ENCODE results near the gene MRPL38.

The MRPL38 gene

GRCh38 chr17:75931062-75931461 is 26.4 kb upstream of the MRPL38 start:
- Histone ChIP-seq H3K27ac (no peak overlapping the region), H3K36me3 (peaks cover 6% of the 10 kb centered on the region)

GRCh38 chr17:75927286-75927922 is 22.7 kb upstream of the MRPL38 start:
- Histone ChIP-seq H3K27me3 (ENCODE audit: insufficient read depth, low read depth, severe bottlenecking) (no peaks in the 10 kb centered on the region), H3K27ac (no peak overlapping the region), H3K9me3 (ENCODE audit: severe bottlenecking) (no peaks in the 10 kb centered on the region), H3K4me3 (ENCODE audit: low read depth, low read length) (no peak overlapping the region), H3K36me3 (peaks cover 23% of the 10 kb centered on the region)
- peak; percentile 80 for DNase-seq
- TF ChIP-seq, protein P1, sequence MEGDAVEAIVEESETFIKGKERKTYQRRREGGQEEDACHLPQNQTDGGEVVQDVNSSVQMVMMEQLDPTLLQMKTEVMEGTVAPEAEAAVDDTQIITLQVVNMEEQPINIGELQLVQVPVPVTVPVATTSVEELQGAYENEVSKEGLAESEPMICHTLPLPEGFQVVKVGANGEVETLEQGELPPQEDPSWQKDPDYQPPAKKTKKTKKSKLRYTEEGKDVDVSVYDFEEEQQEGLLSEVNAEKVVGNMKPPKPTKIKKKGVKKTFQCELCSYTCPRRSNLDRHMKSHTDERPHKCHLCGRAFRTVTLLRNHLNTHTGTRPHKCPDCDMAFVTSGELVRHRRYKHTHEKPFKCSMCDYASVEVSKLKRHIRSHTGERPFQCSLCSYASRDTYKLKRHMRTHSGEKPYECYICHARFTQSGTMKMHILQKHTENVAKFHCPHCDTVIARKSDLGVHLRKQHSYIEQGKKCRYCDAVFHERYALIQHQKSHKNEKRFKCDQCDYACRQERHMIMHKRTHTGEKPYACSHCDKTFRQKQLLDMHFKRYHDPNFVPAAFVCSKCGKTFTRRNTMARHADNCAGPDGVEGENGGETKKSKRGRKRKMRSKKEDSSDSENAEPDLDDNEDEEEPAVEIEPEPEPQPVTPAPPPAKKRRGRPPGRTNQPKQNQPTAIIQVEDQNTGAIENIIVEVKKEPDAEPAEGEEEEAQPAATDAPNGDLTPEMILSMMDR (IDR thresholded peaks at IDR 0.05; ENCODE audit: low read depth, low read length): peak; percentile 84

More at GRCh38 chr17:75931062-75931461, 26.4 kb upstream of the MRPL38 start:
- TF ChIP-seq, protein P1 (IDR thresholded peaks at IDR 0.05; ENCODE audit: low read depth, low read length): no peak
- no peaks in the 10 kb centered on the region for H3K27me3 ChIP-seq (ENCODE audit: insufficient read depth, low read depth, severe bottlenecking)
- no peaks in the 10 kb centered on the region for H3K9me3 ChIP-seq (ENCODE audit: severe bottlenecking)
- no peak for DNase-seq
- no peak overlapping the region for H3K4me3 ChIP-seq (ENCODE audit: low read depth, low read length)

GRCh38 chr17:75926456-75926855 is 21.8 kb upstream of the MRPL38 start:
- H3K27me3 ChIP-seq (ENCODE audit: insufficient read depth, low read depth, severe bottlenecking): no peaks in the 10 kb centered on the region
- H3K4me3 ChIP-seq (ENCODE audit: low read depth, low read length): no peak overlapping the region
- no peak for DNase-seq
- peaks cover 25% of the 10 kb centered on the region for H3K36me3 ChIP-seq
- H3K27ac ChIP-seq: no peak overlapping the region
- TF ChIP-seq, protein P1 (IDR thresholded peaks at IDR 0.05; ENCODE audit: low read depth, low read length): no peak
- no peaks in the 10 kb centered on the region for H3K9me3 ChIP-seq (ENCODE audit: severe bottlenecking)

DNA sequence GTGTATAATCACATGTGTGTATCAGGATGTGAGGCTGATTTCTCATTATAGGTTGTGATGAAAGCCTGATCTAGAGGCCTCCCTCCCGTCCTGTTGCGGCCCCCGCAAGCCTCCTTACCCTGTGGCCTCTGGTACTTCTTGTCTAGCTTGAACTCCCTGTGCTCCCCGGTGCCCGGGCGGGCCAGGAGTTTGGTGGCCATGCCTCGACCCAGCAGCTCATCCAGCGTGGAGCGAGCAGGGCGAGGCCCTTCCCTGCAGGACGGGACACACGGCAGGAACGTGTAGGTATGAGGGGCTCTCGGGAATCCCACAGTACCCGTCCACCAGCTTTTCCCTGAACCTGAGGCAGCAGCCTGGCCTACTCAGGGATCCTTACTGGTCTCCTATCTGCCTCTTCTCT is 21.2 kb upstream of the MRPL38 start:
- H3K36me3 ChIP-seq: peaks cover 28% of the 10 kb centered on the region
- no peak overlapping the region for H3K4me3 ChIP-seq (ENCODE audit: low read depth, low read length)
- H3K9me3 ChIP-seq (ENCODE audit: severe bottlenecking): no peaks in the 10 kb centered on the region
- DNase-seq: no peak
- no peak overlapping the region for H3K27ac ChIP-seq
- TF ChIP-seq, protein P1 (IDR thresholded peaks at IDR 0.05; ENCODE audit: low read depth, low read length): no peak
- no peaks in the 10 kb centered on the region for H3K27me3 ChIP-seq (ENCODE audit: insufficient read depth, low read depth, severe bottlenecking)

- DNase-seq: no peak
- H3K9me3 ChIP-seq (ENCODE audit: severe bottlenecking): no peaks in the 10 kb centered on the region
- TF ChIP-seq, protein P1 (IDR thresholded peaks at IDR 0.05; ENCODE audit: low read depth, low read length): no peak
- H3K36me3 ChIP-seq: peaks cover 28% of the 10 kb centered on the region
- H3K4me3 ChIP-seq (ENCODE audit: low read depth, low read length): no peak overlapping the region
- H3K27me3 ChIP-seq (ENCODE audit: insufficient read depth, low read depth, severe bottlenecking): no peaks in the 10 kb centered on the region
- no peak overlapping the region for H3K27ac ChIP-seq
Observed at GRCh38 chr17:75925103-75925502, 20.4 kb upstream of the MRPL38 start.

Data from WERI-Rb-1 (cell line).